GM12878 (cell line): ENCODE data around the gene MAS1L. TPM values are rescaled to one million over a fixed set of nuclear protein-coding genes. Genes with fewer than 3 reads are reported as not detected.

ENCODE experiments used
- ATAC-seq: fragments of 200-7000 bp; cut with Tn5 transposase; 3 replicates; pipeline ENCODE4 v1.9.1; 2020; ENCODE audit warnings: mild to moderate bottlenecking, moderate library complexity
- BruUV-seq: library from RNA; stranded (reverse); fragments of 400-500 nt; replicated peaks from 2 replicates; lab custom pipeline; 2021; lab: Mats Ljungman, UMichigan
- CTCF ChIA-PET: fragments of 300-600 bp; sonication (Branson Sonifier 250); formaldehyde crosslinking; extraction: SDS; loops from one replicate; lab custom pipeline; 2021; ENCODE audit warnings: inconsistent platforms; lab: Yijun Ruan, JAX
- POLR2A ChIA-PET: fragments of 350-600 bp; formaldehyde crosslinking; extraction: SDS; loops from one replicate; lab custom pipeline; 2021; ENCODE audit warnings: inconsistent platforms; lab: Charles Lee
- RAD21 ChIA-PET: fragments of 300-600 bp; sonication (Branson Sonifier 250); formaldehyde crosslinking; loops from one replicate; lab custom pipeline; 2023; ENCODE audit warnings: antibody characterized with exemption; ENCODE audit not compliant: unreplicated experiment; lab: Charles Lee
- SMC1A ChIA-PET: fragments of 300-600 bp; sonication (Branson Sonifier 250); formaldehyde crosslinking; loops from one replicate; lab custom pipeline; 2023; ENCODE audit not compliant: unreplicated experiment, uncharacterized antibody; lab: Charles Lee
- DNase-seq: peaks from one replicate; pipeline ENCODE4 v3.0.0-alpha.2; 2011; ENCODE audit warnings: low read depth, low spot score
- FAIRE-seq: peaks from 3 replicates; lab custom pipeline; 2011; peaks lifted over from hg19 to GRCh38; lab: Jason Lieb, UNC
- H2AFZ ChIP-seq: 2 replicates; pipeline ENCODE4 v1.6.0; 2011; ENCODE audit warnings: low read depth, low read length, control low read depth; ENCODE audit not compliant: control insufficient read depth
- H3K27ac ChIP-seq: 2 replicates; pipeline ENCODE4 v1.5.1; 2011; ENCODE audit warnings: control low read depth; ENCODE audit not compliant: control insufficient read depth, insufficient read depth
- H3K27me3 ChIP-seq, 2 experiments: replicated peaks in 1 of 2; 2 replicates each; pipeline versions ENCODE4 v1.6.0 to v1.6.1; 2011; ENCODE audit warnings: low read length in 1 of 2; ENCODE audit not compliant: control insufficient read depth in 2 of 2, insufficient read depth in 2 of 2
- H3K36me3 ChIP-seq, 2 experiments: 2 replicates each; pipeline ENCODE4 v1.5.1; 2011; ENCODE audit warnings: low read length in 1 of 2; ENCODE audit not compliant: control insufficient read depth in 2 of 2, insufficient read depth in 2 of 2
- H3K4me1 ChIP-seq: 2 replicates; pipeline ENCODE4 v1.6.1; 2011; ENCODE audit warnings: mild to moderate bottlenecking, low read length, moderate library complexity, mixed read lengths; ENCODE audit not compliant: control insufficient read depth, insufficient read depth
- H3K4me2 ChIP-seq: 2 replicates; pipeline ENCODE4 v1.6.0; 2011; ENCODE audit warnings: control low read depth; ENCODE audit not compliant: control insufficient read depth, insufficient read depth
- H3K4me3 ChIP-seq: fragments of 200-600 bp; sonication (generic); 2 replicates; pipeline ENCODE4 v1.5.1; 2016
- H3K79me2 ChIP-seq: 2 replicates; pipeline ENCODE4 v1.6.0; 2011; ENCODE audit warnings: low read length; ENCODE audit not compliant: control insufficient read depth, insufficient read depth
- H3K9ac ChIP-seq: 2 replicates; pipeline ENCODE4 v1.8.0; 2011; ENCODE audit warnings: low read length, control low read depth, mixed read lengths; ENCODE audit not compliant: control insufficient read depth, insufficient read depth
- H3K9me3 ChIP-seq: replicated peaks from 3 replicates; pipeline ENCODE4 v1.5.1; 2011; ENCODE audit warnings: mild to moderate bottlenecking, low read length; ENCODE audit not compliant: control insufficient read depth, insufficient read depth
- H4K20me1 ChIP-seq: 2 replicates; pipeline ENCODE4 v1.6.0; 2011; ENCODE audit not compliant: control insufficient read depth, insufficient read depth
- CBX3 ChIP-seq: fragments of 200-600 bp; sonication (generic); IDR thresholded peaks from 2 replicates; pipeline ENCODE4 v1.6.1; 2016; ENCODE audit warnings: low read depth, borderline replicate concordance
- CREM ChIP-seq: IDR thresholded peaks from 2 replicates; pipeline ENCODE4 v1.6.1; 2014; ENCODE audit warnings: antibody characterized with exemption, low read depth
- E2F4 ChIP-seq: IDR thresholded peaks from 2 replicates; pipeline ENCODE4 v1.6.1; 2012; ENCODE audit warnings: low read depth, low read length, improper control_type of control experiment
- EZH2 ChIP-seq: IDR thresholded peaks from 2 replicates; pipeline ENCODE4 v1.6.1; 2012; ENCODE audit warnings: low read depth, mild to moderate bottlenecking, control low read depth, inconsistent platforms, low read length, borderline replicate concordance; ENCODE audit not compliant: control insufficient read depth
- GATAD2B ChIP-seq: fragments of 450-650 bp; conservative IDR thresholded peaks from 2 replicates; pipeline ENCODE4 v1.6.1; 2017; ENCODE audit warnings: low read depth, mild to moderate bottlenecking, moderate library complexity
- IKZF2 ChIP-seq, 2 experiments: fragments of 450-650 bp; IDR thresholded peaks; 2 replicates each; pipeline ENCODE4 v1.6.1; 2017; ENCODE audit warnings: mild to moderate bottlenecking in 2 of 2, moderate library complexity in 2 of 2
- IRF3 ChIP-seq: fragments of 450-650 bp; IDR thresholded peaks from 2 replicates; pipeline ENCODE4 v1.6.1; 2014; ENCODE audit warnings: mild to moderate bottlenecking
- IRF4 ChIP-seq: IDR thresholded peaks from 2 replicates; pipeline ENCODE4 v1.6.1; 2011; ENCODE audit warnings: low read depth, low read length
- KAT2A ChIP-seq: conservative IDR thresholded peaks from 2 replicates; pipeline ENCODE4 v1.6.1; 2011; ENCODE audit warnings: low read depth, low read length; ENCODE audit not compliant: control insufficient read depth
- MYC ChIP-seq: IDR thresholded peaks from 2 replicates; pipeline ENCODE4 v1.6.1; 2011; ENCODE audit warnings: mild to moderate bottlenecking, low read length, moderate library complexity, inconsistent platforms; ENCODE audit not compliant: insufficient read depth, insufficient replicate concordance, insufficient read length, severe bottlenecking
- NR2C2 ChIP-seq: IDR thresholded peaks from 2 replicates; pipeline ENCODE4 v1.6.1; 2011; ENCODE audit warnings: borderline replicate concordance, low read depth; ENCODE audit not compliant: control insufficient read depth, insufficient read length
- NRF1 ChIP-seq: conservative IDR thresholded peaks from 2 replicates; pipeline ENCODE4 v1.6.1; 2011; ENCODE audit warnings: mild to moderate bottlenecking, low read depth, low read length, improper control_type of control experiment
- PAX8 ChIP-seq: fragments of 450-650 bp; IDR thresholded peaks from 2 replicates; pipeline ENCODE4 v1.6.1; 2017; ENCODE audit warnings: mild to moderate bottlenecking, moderate library complexity
- POLR2A ChIP-seq: IDR thresholded peaks from 2 replicates; pipeline ENCODE4 v1.6.1; 2011; ENCODE audit warnings: low read depth, mild to moderate bottlenecking, low read length
- POLR2AphosphoS5 ChIP-seq: IDR thresholded peaks from 2 replicates; pipeline ENCODE4 v1.6.1; 2011; ENCODE audit warnings: mild to moderate bottlenecking, low read length, inconsistent platforms
- POU2F2 ChIP-seq: IDR thresholded peaks from 3 replicates; pipeline ENCODE4 v1.6.1; 2011; ENCODE audit warnings: low read depth, mild to moderate bottlenecking, low read length, borderline replicate concordance
- SMC3 ChIP-seq: IDR thresholded peaks from 2 replicates; pipeline ENCODE4 v1.6.1; 2011; ENCODE audit warnings: low read length, improper control_type of control experiment, borderline replicate concordance
- SREBF1 ChIP-seq: IDR thresholded peaks from 2 replicates; pipeline ENCODE4 v1.6.1; 2012; ENCODE audit warnings: mild to moderate bottlenecking, low read length
- TBL1XR1 ChIP-seq: IDR thresholded peaks from 2 replicates; pipeline ENCODE4 v1.6.1; 2012; ENCODE audit warnings: low read depth, low read length, improper control_type of control experiment
- ZNF24 ChIP-seq: fragments of 450-650 bp; IDR thresholded peaks from 2 replicates; pipeline ENCODE4 v1.6.1; 2017; ENCODE audit warnings: antibody characterized with exemption, mild to moderate bottlenecking
- ZNF384 ChIP-seq: IDR thresholded peaks from 2 replicates; pipeline ENCODE4 v1.6.1; 2012; ENCODE audit warnings: low read depth, mild to moderate bottlenecking, low read length, improper control_type of control experiment, borderline replicate concordance
- ZNF622 ChIP-seq: fragments of 450-650 bp; IDR thresholded peaks from 2 replicates; pipeline ENCODE4 v1.6.1; 2017; ENCODE audit warnings: mild to moderate bottlenecking, inconsistent platforms
- WGBS: methylation state at CpG from one replicate; pipeline ENCODE4 v1.1.6; 2016; ENCODE audit warnings: low lambda C conversion rate; ENCODE audit not compliant: insufficient replicate concordance, insufficient coverage; ENCODE audit errors: missing lambda C conversion rate; 5-methylcytosine and 5-hydroxymethylcytosine counted together
- in situ Hi-C: fragments of 300-500 bp; cut with MboI; formaldehyde crosslinking; loops from 9 replicates; pipeline ENCODE4 v1.14.3; 2018; ENCODE audit warnings: mixed read lengths
- intact Hi-C: fragments of 100-400 bp; cut with micrococcal nuclease; formaldehyde crosslinking; loops from one replicate; pipeline ENCODE4 v1.14.2; 2022; ENCODE audit not compliant: unreplicated experiment
- polyA plus RNA-seq, 11 experiments: library from polyadenylated mRNA; depleted of rRNA in 4 of 11; unstranded in 6 of 11; stranded (reverse) in 5 of 11; fragments of >200 nt; fragmentation: Nextera tagmentation in 4 of 11; fragmentation: Illumina TruSeq in 1 of 11; extraction: Ambion mirVana in 4 of 11; extraction: Trizol in 1 of 11; gene quantifications; 1 replicate in 1 of 11; 2 replicates in 10 of 11; pipeline versions ENCODE4 v1.2.1 to v1.2.3, GENCODE V29; 2011 to 2016; ENCODE audit warnings: inconsistent platforms in 2 of 11, missing spikeins in 2 of 11, low read depth in 1 of 11
- total RNA-seq, 4 experiments: library from RNA; depleted of rRNA in 3 of 4; stranded (reverse); fragments of >200 nt in 3 of 4; fragmentation: Illumina TruSeq in 1 of 4; extraction: Trizol in 1 of 4; gene quantifications; 2 replicates each; pipeline versions ENCODE4 v1.2.1 to v1.2.3, GENCODE V29; 2013 to 2021

MAS1L gene
- total and polyA plus RNA-seq, 10 of the 15 experiments (the other 5 are each of a cell fraction or from before 2014, with no cell fraction given) = not detected

- no peak for TF ChIP-seq ZNF622
- no peak for TF ChIP-seq POLR2A
Measured at GRCh38 chr6:29502597-29502996, 14.8 kb upstream of the MAS1L start (continued).

GRCh38 chr6:29502181-29502580 lies 14.4 kb upstream of the MAS1L start:
- no TSS peak for BruUV-seq
- FAIRE-seq = no peak
- H3K27me3 ChIP-seq = 0 out of 4 replicates have a peak, but pooled peaks cover 1 to 2% of the 10 kb centered on the region in 2 experiments
- ChIA-PET POLR2A (no interaction called here), SMC1A (no interaction called here), RAD21 (no interaction called here), CTCF (no interaction called here)
- H3K4me2 ChIP-seq = no peak overlapping the region
- no peak overlapping the region for H3K9ac ChIP-seq
- TF ChIP-seq POU2F2 (no peak), GATAD2B (no peak), ZNF384 (no peak), IRF4 (no peak), EZH2 (no peak), NR2C2 (no peak), PAX8 (no peak), NRF1 (no peak), TBL1XR1 (no peak), IRF3 (no peak), SMC3 (no peak), IKZF2 (IDR thresholded peaks at IDR 0.05) (no peak), CBX3 (no peak), E2F4 (no peak), SREBF1 (no peak), ZNF24 (no peak), KAT2A (no peak), POLR2AphosphoS5 (no peak), CREM (no peak), MYC (no peak)
- WGBS = 16% methylated on average over 3 of the region's 3 CpGs
- no peak for ATAC-seq
- H3K9me3 ChIP-seq = no peaks in the 10 kb centered on the region
- no peak overlapping the region for H3K4me3 ChIP-seq
- intact Hi-C loops = no loop called here
- H2AFZ ChIP-seq = no peak overlapping the region
- no peaks in the 10 kb centered on the region for H3K79me2 ChIP-seq
- no peaks in the 10 kb centered on the region for H3K4me1 ChIP-seq
- no peak overlapping the region for H3K27ac ChIP-seq
- no peak for DNase-seq
- H3K36me3 ChIP-seq = no peaks in the 10 kb centered on the region
- no peaks in the 10 kb centered on the region for H4K20me1 ChIP-seq
- in situ Hi-C loops = no loop called here
